Articular chondrocyte of knee joint (primary cell): ENCODE results near the gene SNCAIP. TPM values are rescaled to one million over a fixed set of nuclear protein-coding genes. Genes with fewer than 3 reads are reported as not detected.

Experiments
- total RNA-seq: library from RNA; depleted of rRNA; stranded (reverse); fragments of >200 nt; gene quantifications from 2 replicates; pipeline ENCODE4 v1.2.3, GENCODE V29; 2012

Gene SNCAIP
- total RNA-seq, result 1.0 and 1.3 TPM in 2 replicates

DNA sequence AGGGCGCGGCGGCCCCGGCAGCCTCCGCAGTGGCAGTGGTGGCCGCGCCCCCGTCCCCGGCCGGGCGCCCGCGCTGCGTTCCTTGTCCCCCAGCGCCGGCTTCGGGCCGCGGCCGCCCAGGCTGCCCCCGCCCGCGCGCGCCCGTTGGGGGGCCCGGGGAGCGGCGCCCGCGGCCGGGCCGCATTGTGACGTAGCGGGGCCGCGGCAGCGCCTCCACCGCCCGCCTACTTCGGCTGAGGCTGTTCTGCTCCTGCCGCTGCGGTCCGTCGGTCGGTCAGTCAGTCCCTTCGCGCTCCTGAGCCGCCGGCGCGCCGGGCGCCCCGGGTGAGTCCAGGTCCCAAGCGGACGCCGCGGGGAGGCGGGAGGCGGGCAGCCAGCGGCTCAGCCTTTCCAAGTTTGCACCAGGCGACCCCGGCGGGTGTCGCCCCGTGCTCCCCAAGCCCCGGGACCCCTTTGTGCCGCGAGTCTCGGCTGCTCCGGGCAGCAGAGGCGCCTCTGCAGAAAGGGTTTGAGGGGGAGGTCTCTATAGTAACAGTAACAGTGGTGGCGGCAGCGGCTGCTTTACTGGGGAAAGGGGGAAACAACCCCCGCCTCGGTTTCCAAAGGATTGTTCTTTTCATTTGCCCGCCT, at the start of gene SNCAIP:
TSS of gene SNCAIP (plus strand) at position 277 of the 630 bp plus-strand sequence. CDS start 78,898 bp downstream, outside the sequence.

Other genes starting within 250 kb of the SNCAIP start
- gene LOX, start 234.0 kb upstream of the SNCAIP start, total RNA-seq, result 448 and 518 TPM in 2 replicates
- 0.22 and 0.26 TPM in 2 replicates for gene ZNF474, start 182.7 kb upstream of the SNCAIP start, total RNA-seq